NCI-H146 treated with DMSO at 0.1 percent for 48 hours (cell line): ENCODE data around the gene KLHL42.

Experiments
- DNase-seq: peaks from one replicate; lab custom pipeline; 2025; ENCODE audit not compliant: unreplicated experiment; lab: John Stamatoyannopoulos, UW

The KLHL42 gene

DNA sequence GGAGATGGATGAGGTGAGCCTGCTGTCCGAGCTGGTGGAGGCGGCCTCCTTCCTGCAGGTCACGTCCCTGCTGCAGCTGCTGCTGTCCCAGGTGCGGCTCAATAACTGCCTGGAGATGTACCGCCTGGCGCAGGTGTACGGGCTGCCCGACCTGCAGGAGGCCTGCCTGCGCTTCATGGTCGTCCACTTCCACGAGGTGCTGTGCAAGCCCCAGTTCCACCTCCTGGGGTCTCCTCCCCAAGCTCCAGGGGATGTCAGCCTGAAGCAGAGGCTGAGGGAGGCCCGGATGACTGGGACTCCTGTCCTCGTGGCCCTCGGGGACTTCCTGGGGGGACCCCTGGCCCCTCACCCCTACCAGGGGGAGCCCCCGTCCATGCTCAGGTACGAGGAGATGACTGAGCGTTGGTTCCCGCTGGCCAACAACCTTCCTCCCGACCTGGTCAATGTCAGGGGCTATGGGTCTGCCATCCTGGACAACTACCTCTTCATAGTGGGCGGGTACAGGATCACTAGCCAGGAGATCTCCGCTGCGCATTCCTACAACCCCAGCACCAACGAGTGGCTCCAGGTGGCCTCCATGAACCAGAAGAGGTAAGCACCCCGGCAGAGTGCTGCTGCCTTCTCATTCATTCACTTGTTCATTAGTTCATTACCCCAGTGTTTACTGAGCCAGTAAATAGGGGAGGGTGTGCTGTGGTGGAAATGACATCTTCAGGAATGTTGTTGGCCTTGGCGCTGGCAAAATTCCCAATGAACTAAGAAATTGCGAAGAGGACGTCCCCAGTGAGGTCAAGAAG, 777 bp downstream of the KLHL42 start:
- peak; percentile 55 for DNase-seq

DNA sequence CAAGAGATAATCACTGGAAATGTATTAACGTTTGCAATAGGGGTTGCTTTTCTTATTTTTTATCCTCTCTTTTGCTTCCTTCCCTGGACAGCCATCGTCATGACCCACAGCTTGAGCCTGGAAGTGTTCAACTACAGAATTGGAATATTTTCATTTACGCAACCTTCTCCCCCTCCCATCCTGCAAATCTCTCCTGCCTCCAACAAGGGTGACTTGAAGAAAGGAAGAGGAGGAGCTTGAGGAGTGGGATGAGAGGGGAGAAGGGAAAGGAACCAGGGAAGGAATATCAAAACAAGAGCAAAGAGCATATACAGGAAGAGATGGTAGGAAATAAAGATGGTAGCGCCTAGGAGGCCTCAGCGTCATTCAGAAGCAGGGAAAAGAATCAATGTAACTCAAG, 1.6 kb downstream of the KLHL42 start:
- DNase-seq = no peak

DNA sequence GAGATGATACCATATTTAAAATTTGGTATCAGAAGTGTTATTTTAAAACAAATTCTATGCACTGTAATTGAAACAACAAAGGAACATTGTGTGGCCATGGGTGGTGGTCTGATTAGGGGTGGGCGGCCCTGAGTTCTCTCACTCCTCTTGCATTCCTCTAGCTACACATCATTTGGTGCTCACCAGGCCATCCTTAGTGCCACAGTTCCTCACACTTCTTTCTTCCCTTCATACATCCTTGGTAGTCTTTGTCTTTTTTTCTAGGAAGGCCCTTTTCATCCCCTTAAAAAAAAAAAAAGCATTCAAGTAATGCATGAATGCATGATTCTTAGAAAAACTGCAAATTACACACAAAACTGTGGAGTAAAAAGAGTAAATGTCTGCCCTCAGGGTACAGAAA, 2.4 kb downstream of the KLHL42 start:
- no peak for DNase-seq

DNA sequence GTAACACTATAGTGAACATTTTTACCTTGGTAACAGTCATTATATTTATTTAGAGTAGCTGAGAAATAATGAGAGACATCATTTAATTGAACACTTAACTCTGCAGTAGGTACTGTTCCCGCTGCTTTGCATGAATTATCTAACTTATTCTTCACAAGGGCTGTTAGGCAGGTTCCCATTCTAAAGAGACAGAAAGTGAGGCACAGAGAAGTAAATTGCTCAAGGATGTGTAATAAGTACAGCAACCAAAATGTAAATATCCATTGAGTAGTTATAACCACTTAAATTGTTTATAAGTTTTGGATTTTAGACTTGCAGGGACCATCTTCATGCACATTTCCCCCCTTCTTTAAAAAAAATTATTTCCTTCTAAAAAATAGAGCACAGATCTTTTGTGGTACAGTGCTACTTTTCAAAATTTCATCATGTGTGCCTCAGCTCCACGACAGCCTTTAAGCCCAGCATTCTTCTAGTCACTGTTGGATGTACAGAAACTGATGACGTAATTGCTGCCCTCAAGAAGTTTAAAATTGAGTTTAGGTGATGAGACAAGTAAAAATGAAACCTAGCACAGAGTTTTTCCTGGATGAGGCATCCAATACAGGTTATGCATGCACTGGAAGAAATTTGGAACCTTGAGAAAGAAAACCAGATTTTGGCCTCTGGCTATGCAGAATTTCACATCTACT, 6.0 kb downstream of the KLHL42 start:
- peak; percentile 80 for DNase-seq

DNA sequence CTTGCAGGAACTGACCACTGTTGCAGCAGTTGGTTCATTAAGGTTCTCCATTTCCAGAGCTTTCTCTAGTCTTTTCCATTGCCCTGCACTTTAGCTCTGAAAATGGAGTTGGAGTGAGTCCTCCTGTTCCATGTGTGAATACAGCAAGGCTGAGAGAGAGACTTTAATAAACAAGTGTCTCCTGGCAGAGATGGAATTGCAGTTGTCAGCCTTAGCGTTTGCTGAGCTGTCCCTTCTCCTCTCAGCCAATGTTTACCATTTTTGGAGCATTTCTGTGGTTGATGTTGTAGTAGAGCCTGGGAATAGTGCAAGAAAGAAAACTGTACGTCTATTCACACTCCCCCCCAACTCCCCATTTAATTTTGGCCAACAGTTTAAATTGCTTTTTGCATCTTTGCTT, 7.5 kb downstream of the KLHL42 start:
- DNase-seq = no peak

DNA sequence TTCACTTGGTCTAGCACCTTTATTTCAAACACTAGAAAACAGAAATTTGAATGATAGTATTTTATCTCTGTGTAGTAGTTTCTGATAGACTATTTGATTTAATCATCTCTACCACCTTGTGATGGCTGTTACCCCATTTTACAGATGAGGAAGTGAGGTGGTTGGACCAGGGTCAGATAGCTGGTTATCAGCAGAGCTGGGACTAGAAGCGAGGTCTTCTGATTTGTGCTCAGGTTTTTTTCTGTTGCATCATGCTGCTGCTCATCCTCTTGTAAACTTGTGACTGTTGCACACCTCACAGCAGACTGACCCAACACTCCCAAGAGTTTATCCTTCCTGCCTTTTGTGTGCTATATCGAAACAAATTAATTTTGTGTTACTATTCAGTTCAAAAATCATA, 10.1 kb downstream of the KLHL42 start:
- no peak for DNase-seq

DNA sequence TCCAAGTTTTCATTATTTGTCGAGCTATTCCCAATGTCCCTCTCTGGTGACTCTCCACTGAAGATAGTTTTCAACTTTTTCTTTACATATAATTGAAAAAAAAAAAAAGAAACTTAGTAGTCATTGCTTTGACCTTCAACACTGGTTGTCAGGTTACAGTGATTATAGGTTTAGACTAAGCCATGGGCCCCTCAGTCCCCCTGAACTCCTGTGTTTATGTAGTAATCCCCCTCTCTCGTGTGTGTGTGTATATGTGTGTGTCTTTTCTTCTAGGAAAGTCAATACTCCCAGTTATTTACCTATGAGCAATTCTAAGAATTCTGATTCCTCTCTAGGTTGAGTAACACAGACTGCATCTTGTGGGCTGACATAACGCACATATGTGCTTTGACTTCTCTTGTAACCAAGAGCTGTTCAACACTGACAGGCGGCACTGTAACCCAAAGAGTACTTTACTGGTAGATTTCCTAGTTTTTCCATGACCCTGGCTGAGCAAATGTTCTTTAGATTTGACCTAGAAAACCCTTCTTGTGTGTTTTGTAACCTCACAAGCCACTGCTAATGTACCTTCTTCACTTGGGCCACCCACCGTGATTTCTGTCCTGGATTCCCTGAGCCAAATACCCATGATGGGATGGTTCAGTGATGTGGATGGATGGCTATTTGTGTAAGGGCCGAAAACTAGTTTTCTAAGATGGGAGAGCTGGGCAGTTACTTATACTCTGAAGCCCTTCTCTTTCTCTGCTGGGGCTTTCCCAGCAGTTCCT, 15.0 kb downstream of the KLHL42 start:
- no peak for DNase-seq

DNA sequence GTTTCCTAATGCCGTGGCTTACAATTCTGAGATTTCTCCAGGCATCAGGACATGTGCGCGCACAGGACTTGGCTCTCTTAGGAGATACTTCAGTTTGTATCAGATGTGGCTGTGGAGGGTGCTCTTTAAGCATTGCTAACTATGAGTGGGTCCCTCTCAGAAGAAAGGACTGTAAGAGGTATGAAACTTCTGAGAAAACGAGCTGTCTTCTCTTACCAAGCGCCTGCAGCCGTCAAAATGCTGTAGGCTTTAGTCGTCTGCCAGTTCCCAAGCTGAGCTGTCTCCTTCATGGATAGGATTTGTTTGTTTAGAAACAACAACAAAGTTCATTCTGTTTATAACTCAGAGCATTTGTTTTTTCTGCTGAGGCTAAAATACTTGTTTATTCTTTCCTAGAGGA, 16.1 kb downstream of the KLHL42 start:
- DNase-seq = no peak

DNA sequence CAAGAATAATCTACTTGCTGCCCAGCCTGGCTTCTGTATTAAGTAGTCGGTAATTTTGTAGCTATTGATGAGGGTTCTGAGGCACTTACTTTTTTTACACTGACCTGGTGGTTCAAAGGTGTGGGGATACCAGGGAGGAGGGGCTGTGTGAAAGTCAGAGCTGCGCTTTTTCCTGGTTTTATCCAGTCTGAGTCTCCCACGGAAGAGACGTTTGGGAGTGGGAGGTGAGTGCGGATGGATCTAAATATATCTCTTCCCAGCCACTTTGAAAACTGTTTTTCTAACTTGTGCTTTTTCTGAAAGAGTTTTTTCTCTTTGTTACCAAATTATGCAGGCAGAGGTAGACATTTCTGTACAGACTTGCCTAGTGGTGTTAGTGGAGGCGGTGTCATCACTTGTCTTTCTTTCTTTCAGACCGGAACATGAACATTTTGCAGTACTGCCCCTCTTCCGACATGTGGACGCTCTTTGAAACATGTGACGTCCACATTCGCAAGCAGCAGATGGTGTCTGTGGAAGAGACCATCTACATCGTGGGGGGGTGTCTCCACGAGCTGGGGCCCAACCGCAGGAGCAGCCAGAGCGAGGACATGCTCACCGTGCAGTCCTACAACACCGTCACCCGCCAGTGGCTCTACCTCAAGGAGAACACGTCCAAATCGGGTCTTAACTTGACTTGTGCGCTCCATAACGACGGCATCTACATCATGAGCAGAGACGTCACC, 17.4 kb downstream of the KLHL42 start:
- no peak for DNase-seq

DNA sequence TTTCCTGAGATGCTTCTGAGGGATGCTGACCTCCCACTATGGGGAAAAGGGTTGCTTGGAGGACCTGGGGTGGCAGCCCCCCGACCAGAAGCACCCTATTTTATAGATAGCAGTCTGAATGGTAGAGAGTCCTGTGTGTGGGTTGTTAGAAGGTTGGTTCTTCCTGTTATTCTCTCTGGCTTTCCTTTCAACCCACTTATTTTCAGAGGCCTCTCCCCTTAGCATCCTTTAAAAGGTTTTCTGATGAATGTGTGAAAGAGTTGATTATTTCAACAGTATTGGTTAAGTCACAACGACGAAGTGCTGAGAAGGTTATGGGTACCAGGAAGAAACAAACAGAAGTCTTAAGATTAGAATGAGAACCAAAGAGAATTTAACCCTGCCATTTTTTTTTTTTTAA, 20.8 kb downstream of the KLHL42 start:
- no peak for DNase-seq

DNA sequence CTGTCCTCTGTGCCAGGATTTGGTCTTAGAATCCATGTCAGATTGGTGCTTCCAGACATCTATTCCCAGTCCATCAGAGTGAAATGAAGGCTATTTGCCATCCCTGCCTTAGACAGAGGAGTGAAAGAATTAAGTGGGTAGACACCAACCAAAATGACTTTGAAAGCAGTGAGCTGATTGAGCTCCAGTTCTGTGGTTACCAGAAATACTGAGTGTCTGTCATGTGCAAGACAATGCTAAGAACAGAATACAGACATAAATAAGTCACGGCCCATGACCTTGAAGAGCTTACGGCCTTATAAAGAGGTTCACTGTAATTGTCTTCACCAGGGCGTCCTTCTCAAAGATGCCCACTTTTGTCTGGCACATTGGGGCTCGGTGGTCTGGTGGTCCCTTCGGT, 21.6 kb downstream of the KLHL42 start:
- DNase-seq = no peak

DNA sequence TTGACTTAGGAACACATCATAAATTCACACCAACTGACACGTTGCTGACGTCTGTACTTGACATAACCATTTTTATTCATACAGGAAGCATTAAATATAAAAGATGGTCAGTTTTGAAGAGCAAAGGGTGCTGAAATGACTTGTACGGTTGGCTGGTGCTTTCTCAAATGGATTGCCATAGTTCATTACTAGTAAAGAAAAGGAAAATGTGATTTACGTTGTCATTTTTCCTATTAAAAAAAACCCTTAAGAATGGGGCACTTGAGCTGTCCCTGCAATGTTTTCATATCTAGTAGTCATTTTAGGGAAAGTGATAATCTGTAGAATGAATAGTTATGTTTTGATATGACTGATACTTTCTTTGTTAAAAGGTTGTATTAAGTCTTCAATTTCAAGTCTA, 22.5 kb downstream of the KLHL42 start:
- DNase-seq = no peak

DNA sequence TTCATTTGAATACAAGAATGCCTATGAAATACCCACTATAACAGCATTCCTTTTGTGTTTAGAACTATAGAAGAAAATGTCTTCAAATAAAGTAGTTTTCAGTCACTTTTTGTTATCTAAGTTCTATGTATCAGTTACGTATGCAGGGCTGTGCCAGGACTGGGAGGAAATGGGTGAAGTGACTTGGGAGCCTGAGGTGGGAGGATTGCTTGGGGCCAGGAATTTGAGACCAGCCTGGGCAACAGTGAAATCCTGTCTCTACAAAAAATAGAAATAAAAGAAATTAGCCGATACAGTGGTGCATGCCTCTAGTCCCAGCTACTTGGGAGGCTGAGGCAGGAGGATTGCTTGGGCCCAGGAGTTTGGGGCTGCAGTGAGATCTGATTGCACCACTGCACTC, 22.9 kb downstream of the KLHL42 start:
- DNase-seq = no peak

DNA sequence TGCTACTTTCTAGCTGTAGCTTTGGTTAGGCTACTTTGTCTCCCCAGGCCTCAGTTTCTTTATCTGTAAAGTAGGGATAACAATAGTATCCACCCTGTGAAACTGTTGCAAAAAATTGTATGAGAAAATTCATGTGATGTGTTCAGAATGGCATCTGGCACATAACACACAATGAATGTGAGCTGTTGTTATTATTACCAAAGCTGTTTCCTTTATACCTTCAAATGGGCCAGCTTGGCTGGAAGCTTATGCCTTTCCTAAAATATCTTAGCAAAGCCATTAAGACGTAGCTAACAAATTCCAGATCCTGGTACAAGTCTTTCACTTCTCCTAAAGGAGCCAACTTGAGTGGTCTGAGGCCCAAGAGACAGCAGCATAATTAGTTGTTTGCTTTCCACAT, 25.2 kb downstream of the KLHL42 start:
- no peak for DNase-seq

DNA sequence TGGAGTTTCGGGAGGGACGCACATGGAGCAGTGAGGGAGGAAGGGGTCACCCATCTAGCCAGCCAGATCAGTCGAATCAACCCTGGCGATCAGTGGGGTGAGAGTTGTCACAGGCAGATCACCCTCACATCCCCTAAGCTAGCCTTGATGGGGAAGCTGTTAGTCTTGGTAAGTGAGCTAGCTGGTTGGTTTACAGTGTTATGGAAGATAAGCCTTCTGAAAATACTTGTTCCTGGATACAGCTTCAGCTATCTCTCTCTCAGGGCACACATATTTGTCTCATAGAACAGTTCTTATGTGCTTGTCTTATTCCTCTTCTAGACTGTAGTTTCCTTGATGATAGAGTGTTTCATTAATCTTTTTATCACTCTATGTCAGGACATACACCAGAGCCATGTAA, 26.2 kb downstream of the KLHL42 start:
- no peak for DNase-seq

DNA sequence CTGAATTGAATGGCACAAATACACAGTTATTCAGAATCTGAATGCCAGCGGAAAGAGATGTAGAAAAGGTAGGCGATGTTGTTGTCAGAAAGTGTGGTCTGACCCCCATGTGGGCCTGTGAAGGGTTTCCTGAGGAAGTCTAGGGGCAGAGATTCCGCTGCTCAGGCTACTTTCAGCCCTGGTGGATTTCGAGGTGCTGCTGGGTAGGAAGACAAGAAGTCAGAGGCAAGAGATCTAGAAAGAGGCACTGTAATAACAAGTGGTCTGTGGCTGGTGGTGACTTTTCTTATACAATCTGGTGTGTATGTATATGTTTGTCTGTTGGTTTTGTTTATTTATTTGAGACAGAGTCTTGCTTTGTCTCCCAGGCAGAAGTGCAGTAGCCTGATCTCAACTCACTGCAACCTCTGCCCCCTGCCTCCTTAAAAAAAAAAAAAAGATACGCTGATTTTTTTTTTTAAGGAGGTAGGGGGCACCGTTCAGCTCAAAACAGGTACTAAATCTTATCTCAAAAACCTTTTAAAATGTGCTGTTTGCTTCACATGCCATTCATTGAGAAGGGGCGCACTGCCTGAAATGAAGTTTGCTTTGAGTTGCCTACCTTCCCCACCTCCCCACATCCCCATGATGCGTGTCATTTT, 27.1 kb downstream of the KLHL42 start:
- no peak for DNase-seq

DNA sequence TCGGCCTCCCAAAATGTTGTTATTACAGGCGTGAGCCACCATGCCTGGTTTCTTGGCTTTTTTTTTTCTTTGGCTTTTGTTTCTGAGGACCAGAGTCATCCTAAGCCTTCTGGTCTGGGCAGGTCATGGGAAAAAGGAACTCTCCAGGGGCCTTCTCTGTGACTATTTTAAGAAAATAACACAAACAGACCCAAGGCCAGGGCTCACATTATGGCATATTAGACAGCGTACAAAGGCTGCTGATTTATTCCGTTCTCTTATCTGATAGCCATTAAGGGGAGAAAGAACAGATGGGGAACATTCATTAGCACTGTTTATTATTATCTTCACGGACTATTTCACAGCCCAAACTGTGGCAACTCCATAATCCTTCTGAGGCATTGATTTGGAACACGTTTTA, 28.8 kb downstream of the KLHL42 start:
- DNase-seq = peak; percentile 27

DNA sequence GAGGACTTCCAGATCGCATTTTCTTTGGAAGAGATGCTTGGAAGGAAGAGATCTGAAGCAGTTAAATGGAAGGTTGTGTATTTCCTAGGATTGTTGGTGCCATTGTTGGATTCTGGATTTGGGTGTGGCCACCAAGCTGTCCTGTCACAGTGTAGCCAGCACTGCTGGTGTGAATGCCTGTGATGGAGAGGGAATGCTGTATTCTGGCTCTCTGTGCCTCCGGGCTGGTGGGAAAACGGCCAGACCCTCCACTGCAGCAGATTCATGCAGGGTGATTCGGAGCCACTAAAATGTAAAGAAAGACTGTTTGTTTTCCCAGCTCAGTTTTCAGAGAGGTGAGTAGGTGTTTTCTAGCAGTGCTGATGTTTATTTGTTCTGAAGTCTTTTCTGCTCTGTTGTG, 30.7 kb downstream of the KLHL42 start:
- DNase-seq = no peak

DNA sequence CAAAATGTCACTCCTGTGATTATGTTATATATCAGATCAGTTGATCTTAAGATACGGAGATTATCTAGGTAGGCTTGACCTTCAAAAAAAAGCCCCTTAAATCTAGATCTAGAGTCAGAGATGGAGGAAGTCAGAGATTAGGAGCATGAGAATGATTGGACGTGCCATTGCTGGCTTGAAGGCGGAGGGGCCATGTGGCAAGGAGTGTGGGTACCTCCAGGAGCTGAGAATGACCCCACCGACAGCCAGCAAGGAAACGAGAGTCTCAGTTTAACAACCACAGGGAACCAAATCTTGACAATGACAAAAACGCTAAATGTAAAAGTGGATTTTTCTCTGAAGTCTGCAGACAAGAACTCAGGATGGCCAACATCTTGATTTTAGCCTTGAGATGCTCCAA, 32.5 kb downstream of the KLHL42 start:
- no peak for DNase-seq

DNA sequence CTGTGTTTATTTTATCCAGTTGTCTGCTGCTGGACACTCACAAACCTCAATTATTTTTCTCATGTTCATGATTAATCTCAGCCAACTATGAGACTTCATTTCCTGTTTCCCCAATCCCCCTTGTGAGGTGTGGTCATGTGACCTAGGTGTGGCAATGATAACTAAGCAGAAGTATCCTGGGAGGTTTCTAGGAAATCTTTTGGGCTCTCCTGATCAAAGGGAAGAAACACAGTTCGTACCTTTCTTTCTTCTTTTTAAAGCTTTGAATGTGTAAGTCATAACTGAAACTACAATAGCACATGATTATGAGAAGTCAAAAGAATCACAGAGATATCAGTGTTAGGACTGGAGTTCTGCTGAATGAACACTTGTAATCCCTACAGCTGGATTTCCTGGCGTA, 34.4 kb downstream of the KLHL42 start:
- DNase-seq = no peak
